T-helper 2 cell treated with Interferon-gamma antibody and Interleukin-4, amounts not matched to agents 5 μg/mL and 100 μg/mL, for 36 hours (primary cell): ENCODE results near the gene C9orf152.

ENCODE experiments used
- DNase-seq: peaks from one replicate; pipeline ENCODE4 v3.0.0; 2021; ENCODE audit warnings: low spot score
- H3K27ac Mint-ChIP-seq: one replicate; pipeline ENCODE4 v1.8.0; 2021; ENCODE audit warnings: mild to moderate bottlenecking, mixed read lengths
- H3K27me3 Mint-ChIP-seq: one replicate; pipeline ENCODE4 v1.8.0; 2021; ENCODE audit warnings: low read depth, mixed read lengths
- H3K36me3 Mint-ChIP-seq: one replicate; pipeline ENCODE4 v1.8.0; 2021; ENCODE audit warnings: low read depth, mixed read lengths
- H3K4me1 Mint-ChIP-seq: one replicate; pipeline ENCODE4 v1.8.0; 2021; ENCODE audit warnings: low read depth, mixed read lengths
- H3K4me3 Mint-ChIP-seq: one replicate; pipeline ENCODE4 v1.8.0; 2022; ENCODE audit warnings: mild to moderate bottlenecking, moderate library complexity, mixed read lengths
- H3K9me3 Mint-ChIP-seq: one replicate; pipeline ENCODE4 v1.8.0; 2021; ENCODE audit warnings: mixed read lengths

C9orf152 gene

GRCh38 chr9:110180511-110181434, 27.2 kb downstream of the C9orf152 start:
- Mint-ChIP-seq H3K36me3 (peaks cover 11% of the 10 kb centered on the region), H3K27ac (no peak overlapping the region), H3K27me3 (no peaks in the 10 kb centered on the region), H3K4me3 (no peak overlapping the region), H3K9me3 (peaks cover 10% of the 10 kb centered on the region), H3K4me1 (peaks cover 16% of the 10 kb centered on the region)
- DNase-seq = no peak

DNA sequence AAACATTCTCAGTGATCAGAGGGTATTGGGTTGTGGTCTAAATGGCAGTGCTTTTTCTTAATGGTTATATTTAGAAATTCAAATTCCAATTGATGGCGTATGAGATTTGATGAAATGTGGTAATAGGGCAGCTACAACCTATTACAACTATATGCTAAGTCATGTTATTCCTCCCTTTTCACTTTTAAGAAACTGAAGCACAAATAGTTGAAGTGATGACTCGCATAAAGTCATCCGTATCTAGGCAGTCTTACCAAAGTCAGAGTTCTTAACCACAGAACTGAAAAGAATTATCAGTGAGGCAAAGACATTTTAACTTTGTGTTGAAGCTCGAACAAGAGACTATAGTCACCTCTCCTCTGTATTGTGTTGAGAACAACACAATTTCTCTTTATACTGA, 28.2 kb downstream of the C9orf152 start:
- Mint-ChIP-seq H3K36me3 (peaks cover 11% of the 10 kb centered on the region), H3K27ac (no peak overlapping the region), H3K27me3 (no peaks in the 10 kb centered on the region), H3K9me3 (peaks cover 10% of the 10 kb centered on the region), H3K4me1 (peaks cover 17% of the 10 kb centered on the region), H3K4me3 (no peak overlapping the region)
- DNase-seq = no peak

GRCh38 chr9:110178281-110178680, 29.7 kb downstream of the C9orf152 start:
- H3K27me3 Mint-ChIP-seq = no peaks in the 10 kb centered on the region
- no peak overlapping the region for H3K4me3 Mint-ChIP-seq
- peaks cover 15% of the 10 kb centered on the region for H3K36me3 Mint-ChIP-seq
- H3K27ac Mint-ChIP-seq = no peak overlapping the region
- peaks cover 20% of the 10 kb centered on the region for H3K4me1 Mint-ChIP-seq
- peaks cover 14% of the 10 kb centered on the region for H3K9me3 Mint-ChIP-seq
- DNase-seq = no peak

GRCh38 chr9:110175275-110175968, 32.5 kb downstream of the C9orf152 start:
- Mint-ChIP-seq H3K27ac (no peak overlapping the region), H3K4me1 (peaks cover 31% of the 10 kb centered on the region), H3K4me3 (no peak overlapping the region), H3K36me3 (peaks cover 32% of the 10 kb centered on the region), H3K9me3 (peaks cover 6% of the 10 kb centered on the region), H3K27me3 (no peaks in the 10 kb centered on the region)
- no peak for DNase-seq

- DNase-seq = no peak
- Mint-ChIP-seq H3K9me3 (peaks cover 4% of the 10 kb centered on the region), H3K27ac (peak overlapping the region; percentile 67), H3K4me3 (peak overlapping the region; percentile 76), H3K27me3 (no peaks in the 10 kb centered on the region), H3K36me3 (peaks cover 48% of the 10 kb centered on the region), H3K4me1 (peaks cover 38% of the 10 kb centered on the region)
Measured at GRCh38 chr9:110173322-110173642, 34.7 kb downstream of the C9orf152 start.

DNA sequence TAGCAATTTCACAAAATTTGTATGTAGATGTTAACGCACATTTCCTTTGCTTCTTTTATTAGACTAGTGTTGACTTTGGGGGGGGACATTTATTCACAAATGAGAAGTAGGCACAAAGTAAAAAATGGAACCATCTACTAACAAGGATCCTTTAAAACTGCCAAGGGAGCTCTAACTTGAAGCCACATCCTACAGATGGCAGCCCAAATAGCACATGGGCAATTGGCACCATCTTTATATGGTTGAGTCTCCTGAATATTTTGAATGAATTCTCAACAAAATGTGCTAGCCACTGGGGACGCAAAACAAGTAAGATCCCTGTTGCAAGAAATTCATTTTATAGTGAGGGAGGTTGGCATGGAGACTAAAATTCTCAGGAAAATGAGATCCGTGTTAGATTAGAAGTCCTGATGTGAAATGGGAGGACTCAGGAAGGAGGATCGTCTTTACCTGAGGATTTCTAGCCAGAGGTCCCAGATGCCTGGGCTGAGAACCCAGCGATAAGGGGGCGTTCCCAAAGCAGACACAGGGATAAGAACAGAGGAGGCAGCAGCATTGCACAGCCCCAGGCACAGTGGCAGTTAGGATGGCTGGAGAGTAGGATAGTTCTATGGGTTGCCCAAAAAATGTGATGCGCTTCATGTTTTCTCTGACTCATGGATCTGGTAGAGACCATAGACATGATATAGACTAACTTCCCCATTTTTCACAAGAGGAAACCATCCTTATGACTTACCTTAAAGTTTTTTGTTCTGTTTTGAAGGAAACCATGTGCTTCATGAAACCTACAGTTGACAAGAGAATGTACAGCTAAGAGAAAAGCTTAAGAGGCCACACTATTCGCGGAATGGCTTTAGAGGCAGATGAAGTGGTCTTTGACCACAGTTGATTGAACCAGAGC, 37.4 kb downstream of the C9orf152 start:
- Mint-ChIP-seq H3K36me3 (peaks cover 71% of the 10 kb centered on the region), H3K27ac (no peak overlapping the region), H3K4me1 (peaks cover 52% of the 10 kb centered on the region), H3K4me3 (no peak overlapping the region), H3K9me3 (peaks cover 4% of the 10 kb centered on the region), H3K27me3 (no peaks in the 10 kb centered on the region)
- DNase-seq = no peak

- DNase-seq = no peak
- Mint-ChIP-seq H3K27ac (no peak overlapping the region), H3K4me1 (peaks cover 58% of the 10 kb centered on the region), H3K4me3 (no peak overlapping the region), H3K9me3 (peaks cover 2% of the 10 kb centered on the region), H3K27me3 (no peaks in the 10 kb centered on the region), H3K36me3 (peaks cover 80% of the 10 kb centered on the region)
Measured at GRCh38 chr9:110168486-110168885, 39.5 kb downstream of the C9orf152 start.

DNA sequence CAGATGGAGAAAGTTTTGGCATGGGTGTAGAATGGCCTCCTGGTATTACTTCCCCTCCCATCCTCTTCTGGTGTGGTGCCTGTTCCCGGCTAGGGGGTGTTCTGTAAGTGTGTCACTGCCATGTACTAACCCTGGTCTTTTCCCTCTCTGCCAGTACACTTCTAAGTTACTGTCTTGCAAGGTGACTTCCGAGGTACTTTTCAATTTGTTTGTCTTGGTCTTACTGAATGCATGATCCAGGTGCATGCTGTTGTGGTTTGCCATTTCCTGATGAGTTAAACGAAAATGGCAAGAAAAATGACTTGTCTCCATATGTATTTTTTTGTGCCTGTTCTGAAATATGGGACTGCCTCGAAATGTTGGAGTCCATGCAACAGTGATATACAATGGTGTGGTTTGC, 46.0 kb downstream of the C9orf152 start:
- H3K36me3 Mint-ChIP-seq = peaks cover 76% of the 10 kb centered on the region
- H3K9me3 Mint-ChIP-seq = no peaks in the 10 kb centered on the region
- peak overlapping the region; percentile 80 for H3K4me3 Mint-ChIP-seq
- H3K27ac Mint-ChIP-seq = peak overlapping the region; percentile 89
- no peak for DNase-seq
- H3K4me1 Mint-ChIP-seq = peaks cover 76% of the 10 kb centered on the region
- H3K27me3 Mint-ChIP-seq = no peaks in the 10 kb centered on the region

DNA sequence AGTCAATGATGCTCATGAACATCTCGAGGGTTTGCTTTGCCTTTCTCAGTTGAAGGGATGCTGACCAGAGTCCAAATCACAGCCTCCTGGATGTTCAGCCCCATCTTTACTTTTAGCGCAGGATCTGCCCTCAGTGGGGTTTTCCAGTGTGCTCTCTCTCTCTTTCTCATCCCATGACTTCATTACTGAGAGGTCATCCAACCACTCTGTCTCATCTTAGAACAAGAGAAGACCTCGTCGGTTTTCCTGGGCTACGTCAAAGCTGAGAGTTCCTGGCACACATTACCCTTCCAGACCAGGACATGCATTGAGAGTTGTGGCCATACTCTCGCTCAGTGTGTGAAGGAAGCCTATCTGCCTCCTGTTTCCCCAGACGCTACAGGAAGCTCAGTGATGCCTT, 47.3 kb downstream of the C9orf152 start:
- Mint-ChIP-seq H3K27ac (peak overlapping the region; percentile 66), H3K9me3 (no peaks in the 10 kb centered on the region), H3K4me3 (peak overlapping the region; percentile 67), H3K27me3 (no peaks in the 10 kb centered on the region), H3K36me3 (peaks cover 75% of the 10 kb centered on the region), H3K4me1 (peaks cover 80% of the 10 kb centered on the region)
- no peak for DNase-seq

DNA sequence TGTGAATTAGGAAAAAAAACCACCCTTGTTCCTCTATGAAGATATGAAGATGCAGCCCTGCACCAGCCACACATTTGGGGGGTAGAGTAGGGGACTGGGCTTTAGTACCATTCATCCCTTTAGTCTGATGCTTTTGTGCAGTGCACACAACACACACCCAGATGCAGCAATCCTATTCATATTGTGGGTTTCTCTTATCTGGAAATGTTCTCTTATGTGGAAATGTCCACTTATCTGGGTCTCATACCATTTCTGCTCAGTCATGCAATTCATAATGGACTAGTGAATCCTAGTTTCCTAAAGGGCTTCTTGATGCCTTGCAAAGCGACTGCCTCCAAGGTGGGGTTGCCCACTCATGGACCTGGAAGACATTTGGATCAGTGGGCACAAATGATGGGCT, 47.8 kb downstream of the C9orf152 start:
- no peak for DNase-seq
- Mint-ChIP-seq H3K27ac (peak overlapping the region; percentile 34), H3K27me3 (no peaks in the 10 kb centered on the region), H3K36me3 (peaks cover 71% of the 10 kb centered on the region), H3K4me3 (peak overlapping the region; percentile 50), H3K9me3 (no peaks in the 10 kb centered on the region), H3K4me1 (peaks cover 81% of the 10 kb centered on the region)

DNA sequence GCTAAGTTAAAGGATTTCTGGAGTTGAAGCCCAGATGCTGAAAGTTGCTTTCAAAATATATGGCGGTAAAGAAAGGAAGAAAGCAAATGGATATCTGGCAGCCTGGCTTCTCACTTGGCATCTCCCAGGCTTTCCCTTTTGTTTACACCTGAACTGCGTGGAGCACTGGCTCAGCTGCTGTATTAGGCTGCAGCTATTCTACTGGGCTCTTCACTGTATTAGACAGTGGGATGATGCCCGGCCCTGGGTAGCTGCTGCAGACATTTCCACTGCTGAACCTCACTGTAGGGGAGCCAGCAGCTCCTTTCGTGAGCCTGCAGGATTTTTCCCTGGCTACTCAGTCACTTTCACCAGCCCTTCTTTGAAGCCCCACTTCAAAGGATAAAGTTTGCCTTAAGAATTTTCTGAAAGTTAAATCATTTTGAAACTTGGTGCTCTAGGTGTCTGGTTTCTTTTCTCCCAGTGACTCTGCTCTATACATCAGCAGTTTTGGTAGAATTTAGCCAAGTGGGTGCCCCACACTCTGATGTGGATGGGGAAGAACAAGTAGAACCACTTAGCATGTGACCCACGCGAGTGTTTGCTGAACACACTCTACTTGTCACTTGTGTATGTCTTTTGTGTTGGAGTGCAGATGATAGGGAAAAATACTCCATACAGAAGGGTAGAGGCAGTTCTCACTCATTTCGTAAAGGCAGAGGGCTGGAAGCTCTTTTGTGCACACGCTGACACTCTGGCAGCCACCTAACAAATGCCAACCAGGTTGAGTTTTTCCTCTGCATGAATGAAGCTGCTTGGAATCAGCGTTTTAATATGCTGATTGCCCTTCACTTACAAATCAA, 49.9 kb downstream of the C9orf152 start:
- Mint-ChIP-seq H3K9me3 (no peaks in the 10 kb centered on the region), H3K27ac (peak overlapping the region; percentile 93), H3K27me3 (no peaks in the 10 kb centered on the region), H3K36me3 (peaks cover 70% of the 10 kb centered on the region), H3K4me3 (peak overlapping the region; percentile 77), H3K4me1 (peaks cover 91% of the 10 kb centered on the region)
- DNase-seq = no peak

DNA sequence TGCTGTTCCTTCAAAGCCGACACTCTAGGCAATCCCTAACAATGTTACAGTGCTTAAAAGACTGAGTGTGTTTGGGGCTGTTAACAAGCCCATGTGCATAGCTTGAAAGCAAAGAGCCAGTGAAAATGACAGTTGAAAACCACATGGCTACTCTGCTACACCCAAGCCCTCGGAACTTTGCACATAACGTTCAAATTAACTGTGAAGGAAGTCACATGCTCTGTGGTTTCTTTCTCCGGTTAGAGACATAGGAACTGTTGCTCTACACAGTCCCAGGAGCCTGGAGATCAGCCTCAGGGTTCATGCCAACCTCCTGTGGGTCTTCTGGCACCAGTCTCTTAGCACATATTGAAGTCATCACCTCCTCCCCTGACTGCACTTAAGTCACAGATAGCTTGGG, 51.1 kb downstream of the C9orf152 start:
- Mint-ChIP-seq H3K4me3 (peak overlapping the region; percentile 77), H3K36me3 (peaks cover 68% of the 10 kb centered on the region), H3K9me3 (no peaks in the 10 kb centered on the region), H3K27ac (peak overlapping the region; percentile 93), H3K4me1 (peaks cover 94% of the 10 kb centered on the region), H3K27me3 (no peaks in the 10 kb centered on the region)
- DNase-seq = peak; percentile 52

GRCh38 chr9:110156416-110156815, 51.5 kb downstream of the C9orf152 start:
- no peak for DNase-seq
- Mint-ChIP-seq H3K27me3 (no peaks in the 10 kb centered on the region), H3K4me1 (peaks cover 95% of the 10 kb centered on the region), H3K4me3 (peak overlapping the region; percentile 77), H3K36me3 (peaks cover 66% of the 10 kb centered on the region), H3K27ac (peak overlapping the region; percentile 93), H3K9me3 (no peaks in the 10 kb centered on the region)
